ENCODE results near the gene CAMK1D.
A peak's percentile ranks its signal among the peaks of the same experiment; 100 is the strongest.

CAMK1D gene

GRCh38 chr10:12403119-12403518 lies 53.8 kb downstream of the CAMK1D start:
- no peak for DNase-seq (ENCODE audit: low read depth)

- DNase-seq (ENCODE audit: low read depth) = no peak
Observed at GRCh38 chr10:12405342-12406320, 56.3 kb downstream of the CAMK1D start.

DNA sequence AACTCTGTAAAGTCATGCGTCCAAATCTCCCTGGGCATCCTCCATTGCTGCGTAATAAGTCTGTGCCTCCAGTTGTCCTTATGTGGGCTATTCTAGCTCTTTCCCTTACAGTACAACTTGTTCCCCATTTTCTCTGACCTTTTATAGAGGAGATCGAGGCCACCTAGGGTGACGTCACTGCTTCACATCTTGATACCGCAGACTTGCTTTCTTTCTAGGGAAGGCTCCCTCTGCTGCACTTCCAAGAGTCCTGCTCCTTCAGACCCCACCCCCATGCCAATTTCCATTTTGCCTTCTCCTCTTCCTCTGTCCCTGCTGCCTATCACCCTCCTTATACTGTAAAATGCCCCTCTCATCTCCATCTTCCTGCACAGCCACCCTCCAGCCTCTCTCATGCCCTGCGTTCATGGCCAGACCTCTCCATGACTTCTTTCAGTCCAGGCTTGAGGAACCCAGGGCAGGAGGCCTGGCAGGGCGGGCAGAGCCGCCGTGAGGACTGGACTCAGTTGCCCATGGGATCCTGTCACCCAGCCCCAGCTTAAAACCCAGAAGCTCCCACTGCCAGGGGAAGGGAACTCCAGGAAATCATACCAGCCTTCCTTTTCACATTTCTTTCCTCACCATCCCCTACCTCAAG lies 57.5 kb downstream of the CAMK1D start:
- DNase-seq (ENCODE audit: low read depth) = no peak

- DNase-seq (ENCODE audit: low read depth) = no peak
Observed at GRCh38 chr10:12408472-12408871, 59.1 kb downstream of the CAMK1D start.

- no peak for DNase-seq (ENCODE audit: low read depth)
Observed at GRCh38 chr10:12409161-12409560, 59.8 kb downstream of the CAMK1D start.

GRCh38 chr10:12409613-12410012 lies 60.3 kb downstream of the CAMK1D start:
- DNase-seq (ENCODE audit: low read depth) = no peak

- no peak for DNase-seq (ENCODE audit: low read depth)
Observed at GRCh38 chr10:12412666-12413368, 63.5 kb downstream of the CAMK1D start.

DNA sequence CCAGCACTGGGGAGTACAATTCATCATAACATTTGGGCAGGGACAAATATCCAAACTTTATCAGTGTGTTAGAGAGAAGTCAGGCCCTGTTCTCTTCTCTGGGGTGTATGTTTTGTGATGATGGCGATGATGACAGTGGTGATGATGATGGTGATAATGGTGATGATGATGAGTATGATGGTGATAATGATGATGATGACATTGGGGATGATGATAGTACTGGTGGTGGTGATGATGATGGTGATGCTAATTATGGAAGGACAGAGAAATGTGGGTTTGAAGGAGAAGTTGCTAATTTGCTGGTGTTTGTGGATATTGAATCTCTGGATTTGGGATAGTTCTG lies 64.0 kb downstream of the CAMK1D start:
- DNase-seq (ENCODE audit: low read depth) = no peak

DNA sequence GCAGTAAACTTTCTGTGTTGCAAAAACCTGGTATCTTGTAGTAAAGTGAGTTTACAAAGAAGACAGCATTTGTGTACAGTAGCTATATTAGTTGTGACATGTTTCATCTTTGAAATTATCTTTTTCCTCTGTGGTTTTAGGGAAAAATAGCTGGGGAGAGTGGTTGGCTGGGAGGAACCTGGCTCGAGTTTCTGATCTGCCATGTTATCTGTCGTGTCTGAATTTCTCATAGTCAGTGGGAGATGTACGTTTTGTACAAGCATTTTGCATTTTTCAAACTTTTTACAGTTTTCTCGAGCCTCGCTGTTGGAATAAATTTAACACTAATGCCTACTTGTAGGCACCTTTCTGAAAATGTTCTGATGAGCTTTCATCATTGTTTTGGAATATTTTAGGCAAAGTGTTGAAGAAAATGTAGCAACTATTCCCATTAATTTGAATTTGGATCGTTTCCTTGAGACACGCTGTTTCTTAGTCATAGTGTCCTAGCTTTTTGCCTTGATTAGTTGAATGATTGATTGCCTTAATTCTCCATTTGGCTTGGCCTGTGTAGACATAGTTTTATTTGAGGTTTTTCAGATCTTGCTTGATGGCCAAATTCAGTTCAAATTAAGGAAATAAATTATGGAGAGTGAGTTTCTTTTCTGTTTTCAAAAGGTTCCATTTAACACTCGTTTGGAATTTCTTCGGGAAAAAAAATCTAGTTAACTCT lies 65.1 kb downstream of the CAMK1D start:
- no peak for DNase-seq (ENCODE audit: low read depth)

DNA sequence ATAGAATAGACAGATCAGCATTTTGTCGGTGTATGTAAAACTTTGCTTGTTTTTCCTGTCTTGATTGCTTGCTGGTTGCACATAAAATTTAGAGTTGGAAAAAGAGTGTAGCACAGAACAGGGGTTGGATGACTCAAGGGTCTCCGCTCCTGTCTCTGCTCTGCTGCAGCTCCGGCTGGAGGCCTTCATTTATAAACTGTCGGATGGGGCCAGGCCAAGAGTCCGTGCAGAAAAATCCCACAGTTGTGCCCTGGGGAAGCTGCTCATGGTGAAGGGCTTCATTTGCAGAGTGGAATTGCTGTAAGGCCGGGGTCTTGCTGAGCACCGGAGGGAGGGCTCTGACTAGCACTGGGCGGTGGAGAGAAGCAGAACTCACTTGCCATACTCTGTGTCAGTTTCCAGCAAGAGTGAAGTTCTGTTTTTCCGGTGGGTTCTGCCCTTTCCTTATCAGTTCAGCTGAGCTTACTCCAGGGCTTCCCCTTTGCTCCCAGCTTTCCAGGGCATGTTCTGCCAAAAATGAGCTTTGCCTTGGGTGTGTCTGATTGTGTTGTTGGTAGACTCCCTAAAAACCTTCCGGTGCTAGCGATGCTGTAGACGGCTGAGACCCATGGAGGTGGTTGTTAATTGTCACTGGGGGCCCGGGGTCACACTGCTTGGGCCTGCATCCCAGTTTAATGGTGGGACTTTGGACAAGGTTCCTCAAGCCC lies 67.2 kb downstream of the CAMK1D start:
- DNase-seq (ENCODE audit: low read depth) = no peak

- DNase-seq (ENCODE audit: low read depth) = no peak
Observed at GRCh38 chr10:12417331-12417730, 68.0 kb downstream of the CAMK1D start.

DNA sequence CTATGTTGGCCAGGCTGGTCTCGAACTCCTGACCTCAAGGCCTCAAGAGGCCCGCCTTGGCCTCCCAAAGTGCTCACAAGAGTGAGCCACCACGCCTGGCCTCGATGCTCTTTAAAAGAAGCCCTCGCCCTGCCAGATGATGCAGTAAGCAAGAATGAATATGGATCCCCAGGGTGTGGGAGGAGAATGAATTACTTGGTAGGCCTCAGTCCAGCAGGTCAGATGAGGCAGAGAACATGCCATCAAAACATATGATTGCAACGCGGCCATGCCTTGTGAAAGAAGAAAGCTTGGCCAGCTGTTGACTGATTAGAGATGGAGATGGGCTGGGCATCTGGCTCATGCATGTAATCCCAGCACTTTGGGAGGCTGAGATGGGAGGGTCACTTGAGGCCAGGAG lies 68.7 kb downstream of the CAMK1D start:
- peak; percentile 75 for DNase-seq (ENCODE audit: low read depth)

- DNase-seq (ENCODE audit: low read depth) = no peak
Observed at GRCh38 chr10:12418725-12419261, 69.4 kb downstream of the CAMK1D start.

- peak; percentile 62 for DNase-seq (ENCODE audit: low read depth)
Observed at GRCh38 chr10:12419262-12419847, 70.0 kb downstream of the CAMK1D start.

DNA sequence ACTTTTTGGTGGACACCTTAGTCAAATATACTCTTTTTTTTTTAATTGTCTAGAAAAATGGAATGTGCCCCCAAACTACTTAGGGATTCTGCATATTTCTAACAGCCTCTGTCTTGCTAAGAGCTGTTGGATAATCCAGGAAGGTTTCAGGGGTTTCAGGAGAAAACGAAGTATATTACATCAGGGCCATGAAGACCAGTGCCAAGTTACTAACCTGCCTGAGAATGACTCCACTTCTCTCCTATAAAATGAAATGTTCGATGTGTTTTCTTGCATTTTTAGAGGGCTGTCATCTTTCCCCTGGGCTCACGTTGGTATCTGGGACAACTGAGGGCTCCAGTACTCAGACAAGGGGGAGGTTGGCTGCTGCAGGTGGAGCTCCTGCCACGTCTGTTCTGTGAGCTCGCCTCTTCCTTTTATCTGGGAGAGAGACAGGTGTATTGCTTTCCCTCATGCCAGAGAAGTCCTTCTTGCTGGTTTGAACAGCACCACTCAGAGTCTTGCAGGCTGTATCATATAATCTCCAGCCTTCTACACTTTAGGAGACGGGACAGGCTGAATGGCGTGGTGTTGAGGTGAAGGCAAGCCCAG lies 71.3 kb downstream of the CAMK1D start:
- DNase-seq (ENCODE audit: low read depth) = no peak

- no peak for DNase-seq (ENCODE audit: low read depth)
Observed at GRCh38 chr10:12422189-12422588, 72.8 kb downstream of the CAMK1D start.

GRCh38 chr10:12423896-12424295 lies 74.5 kb downstream of the CAMK1D start:
- no peak for DNase-seq (ENCODE audit: low read depth)

GRCh38 chr10:12427276-12427675 lies 77.9 kb downstream of the CAMK1D start:
- DNase-seq (ENCODE audit: low read depth) = no peak

- DNase-seq (ENCODE audit: low read depth) = no peak
Observed at GRCh38 chr10:12428447-12429135, 79.2 kb downstream of the CAMK1D start.
